Thoracic aorta (tissue), 2 donors: ENCODE results near the gene CDC37. TPM values are rescaled to one million over a fixed set of nuclear protein-coding genes. Genes with fewer than 3 reads are reported as not detected.

Experiments used
- ATAC-seq: fragments of 150-250 bp; one replicate; pipeline ENCODE4 v1.8.0; 2017; ENCODE audit warnings: low read depth; ENCODE audit not compliant: insufficient number of reproducible peaks, low FRiP score
- DNase-seq: peaks from one replicate; pipeline ENCODE4 v3.0.0-alpha.2; 2020; ENCODE audit warnings: low spot score
- H3K27ac ChIP-seq, 2 donors: fragments of 200-600 bp; sonication (generic); 1 replicate in 1 of 2; 2 replicates in 1 of 2; pipeline ENCODE4 v1.5.1; 2016; ENCODE audit warnings: mild to moderate bottlenecking in 2 of 2, moderate library complexity in 2 of 2
- H3K27me3 ChIP-seq: fragments of 200-600 bp; sonication (generic); replicated peaks from 2 replicates; pipeline ENCODE4 v1.6.0; 2016; ENCODE audit warnings: mild to moderate bottlenecking; ENCODE audit not compliant: insufficient read depth
- H3K36me3 ChIP-seq: fragments of 200-600 bp; sonication (generic); one replicate; pipeline ENCODE4 v1.5.1; 2016
- H3K4me1 ChIP-seq, 2 donors: fragments of 200-600 bp; sonication (generic); 1 replicate in 1 of 2; 2 replicates in 1 of 2; pipeline versions ENCODE4 v1.5.1 to v1.6.0; 2016; ENCODE audit warnings: low read depth in 2 of 2, mild to moderate bottlenecking in 1 of 2; ENCODE audit not compliant: control insufficient read depth in 1 of 2
- H3K4me3 ChIP-seq: fragments of 200-600 bp; sonication (generic); 2 replicates; pipeline ENCODE4 v1.5.1; 2016; ENCODE audit warnings: mild to moderate bottlenecking
- H3K9me3 ChIP-seq: fragments of 200-600 bp; sonication (generic); 2 replicates; pipeline ENCODE4 v1.5.1; 2016
- CTCF ChIP-seq: fragments of 200-600 bp; sonication (generic); IDR thresholded peaks from one replicate; pipeline ENCODE4 v1.5.1; 2019; ENCODE audit warnings: antibody characterized with exemption
- total RNA-seq, 2 donors: library from RNA; depleted of rRNA; stranded (reverse); fragments of >200 nt; gene quantifications; one replicate each; pipeline versions ENCODE4 v1.1.0 to v1.2.3, GENCODE V29; 2016

Gene CDC37
- total RNA-seq, 2 donors from 2014 or later = 133 to 166 TPM

GRCh38 chr19:10422046-10422461, 18.7 kb upstream of the CDC37 start:
- no peak overlapping the region for H3K27ac ChIP-seq
- ATAC-seq (no peak), DNase-seq (no peak)
- peaks cover 9 to 32% of the 10 kb centered on the region in 2 donors for H3K4me1 ChIP-seq
- H3K27me3 ChIP-seq = peaks cover 17% of the 10 kb centered on the region
- H3K9me3 ChIP-seq = no peaks in the 10 kb centered on the region
- no peak for TF ChIP-seq CTCF
- no peak overlapping the region for H3K4me3 ChIP-seq
- no peaks in the 10 kb centered on the region for H3K36me3 ChIP-seq

- Histone ChIP-seq H3K36me3 (no peaks in the 10 kb centered on the region), H3K27ac (no peak overlapping the region), H3K27me3 (peaks cover 17% of the 10 kb centered on the region), H3K4me3 (no peak overlapping the region), H3K9me3 (no peaks in the 10 kb centered on the region), H3K4me1 (peaks cover 9 to 35% of the 10 kb centered on the region in 2 donors)
- no peak for TF ChIP-seq CTCF
- no peak for ATAC-seq
- DNase-seq = no peak
These were observed 18.1 kb upstream of the CDC37 start for GRCh38 chr19:10421240-10422045.

- Histone ChIP-seq H3K27me3 (peaks cover 17% of the 10 kb centered on the region), H3K4me3 (peak within 1 kb of the TSS; percentile 33), H3K4me1 (peaks cover 9 to 39% of the 10 kb centered on the region in 2 donors), H3K27ac (no peak within 1 kb of the TSS), H3K9me3 (no peaks in the 10 kb centered on the region), H3K36me3 (no peaks in the 10 kb centered on the region)
- TF ChIP-seq CTCF = no peak
- no peak for DNase-seq
- ATAC-seq = no peak
These were observed 17.3 kb upstream of the CDC37 start, which contains the start of gene PDE4A for GRCh38 chr19:10420444-10421239. TSS of gene PDE4A (plus strand) at chr19:10420538. CDS start at chr19:10420765, 227 bp downstream.

- Histone ChIP-seq H3K4me1 (peaks cover 9 to 39% of the 10 kb centered on the region in 2 donors), H3K4me3 (peak overlapping the region; percentile 33), H3K27me3 (peaks cover 17% of the 10 kb centered on the region), H3K9me3 (no peaks in the 10 kb centered on the region), H3K27ac (no peak overlapping the region), H3K36me3 (no peaks in the 10 kb centered on the region)
- DNase-seq (no peak), ATAC-seq (no peak)
- TF ChIP-seq CTCF = no peak
These were observed 16.5 kb upstream of the CDC37 start for GRCh38 chr19:10419646-10420443.
